Stimulated activated CD4-positive, alpha-beta T cell treated with anti-CD3 and anti-CD28 coated beads, TNF-alpha, amount 100 ng/mL, for 4 hours (primary cell): ENCODE measurements around the gene PXDN.

Source experiments
- DNase-seq, 3 experiments: peaks; one replicate each; pipeline ENCODE4 v3.0.0-alpha.2; 2020; ENCODE audit warnings: low read depth in 3 of 3

The PXDN gene

DNA sequence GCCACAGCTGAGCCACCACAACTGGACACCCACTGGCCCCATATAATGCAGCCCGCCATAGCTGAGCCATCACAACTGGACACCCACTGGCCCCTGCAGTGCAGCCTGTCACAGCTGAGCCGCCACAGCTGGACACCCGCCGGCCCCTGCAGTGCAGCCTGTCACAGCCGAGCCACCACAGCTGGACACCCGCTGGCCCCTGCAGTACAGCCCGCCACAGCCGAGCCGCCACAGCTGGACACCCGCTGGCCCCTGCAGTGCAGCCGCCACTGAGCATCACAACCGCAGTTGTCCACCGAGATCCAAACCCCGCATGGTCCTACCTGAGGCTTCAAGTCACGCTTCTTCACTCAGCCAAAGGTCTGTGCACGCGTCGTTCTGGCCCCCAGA, 134.2 kb downstream of the PXDN start:
- DNase-seq, result no peak

DNA sequence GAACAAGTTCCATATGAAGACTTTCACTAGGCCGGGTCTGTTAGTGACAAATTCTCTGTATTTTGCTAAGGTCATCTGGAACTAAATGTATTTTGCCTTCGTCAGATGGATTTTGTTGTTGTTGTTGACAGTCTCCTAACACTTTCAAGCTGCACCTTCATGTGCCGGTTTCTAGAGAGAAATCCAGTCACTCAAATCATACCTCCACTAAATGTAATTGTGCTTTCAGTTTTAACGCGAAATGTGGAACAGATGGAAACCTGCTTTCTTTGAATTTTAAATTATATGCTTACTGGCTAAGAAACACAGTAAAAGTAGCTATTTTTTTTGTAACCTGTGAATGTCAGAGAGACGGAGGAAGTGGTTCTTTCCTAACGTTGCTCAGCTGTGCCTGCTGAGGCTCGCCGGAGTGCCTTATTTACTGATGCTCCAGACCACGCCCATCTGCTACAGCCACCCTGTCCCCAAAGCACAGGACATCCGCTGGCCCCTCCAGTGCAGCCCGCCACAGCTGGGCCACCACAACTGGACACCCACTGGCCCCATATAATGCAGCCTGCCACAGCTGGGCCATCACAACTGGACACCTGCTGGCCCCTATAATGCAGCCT, 134.7 kb downstream of the PXDN start:
- no peak for DNase-seq

DNA sequence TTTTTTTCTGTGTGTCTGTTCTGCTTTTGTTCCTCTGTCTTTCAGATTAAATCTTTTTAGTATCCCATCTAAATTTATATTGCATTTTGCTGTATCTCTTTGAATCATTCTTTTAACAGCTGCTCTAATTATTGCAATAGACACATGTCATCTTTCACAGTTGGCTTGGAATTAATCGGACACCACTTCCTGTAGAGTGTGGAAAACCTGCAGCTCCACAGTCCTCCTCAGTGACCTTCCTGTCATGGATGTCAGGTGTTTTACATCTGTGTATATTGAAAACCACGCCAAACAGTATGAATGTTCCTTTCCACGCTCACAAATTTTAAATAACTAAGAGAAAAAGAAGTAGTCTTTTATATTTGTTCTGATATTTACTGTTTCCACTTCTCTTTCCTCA, 135.3 kb downstream of the PXDN start:
- no peak for DNase-seq

DNA sequence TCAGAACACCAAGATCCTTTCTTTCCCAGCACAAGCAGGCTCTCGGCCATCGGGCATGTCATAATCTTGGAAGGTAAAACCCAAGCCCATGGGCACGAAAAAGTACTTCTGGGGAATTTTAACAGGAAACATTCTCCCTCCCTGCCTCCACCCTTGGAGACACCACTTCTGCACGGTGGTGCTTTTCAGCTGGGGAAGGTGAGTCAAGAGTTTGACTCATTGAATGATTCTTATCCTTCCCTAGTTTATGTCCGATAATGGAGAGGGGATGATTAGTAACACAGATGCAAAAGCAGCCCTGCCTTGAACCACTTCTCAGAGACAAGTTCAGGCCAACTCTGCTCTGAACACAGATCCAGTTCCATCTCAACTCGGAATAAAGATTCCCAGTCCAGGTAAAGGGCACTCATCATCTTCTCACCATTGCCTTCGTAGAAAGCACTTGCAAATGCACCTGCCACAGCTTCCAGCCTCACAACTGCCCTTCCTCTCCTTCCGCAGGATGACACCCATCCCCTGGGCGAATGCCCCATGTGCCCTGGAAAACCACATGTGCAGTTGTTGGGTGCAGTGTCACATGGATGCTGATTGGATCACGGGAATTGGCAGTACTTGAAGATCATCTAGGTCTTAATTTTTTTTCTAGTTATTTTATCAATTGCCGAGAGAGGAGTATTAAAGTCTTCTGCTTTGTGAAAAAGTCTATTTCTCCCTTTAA, 136.2 kb downstream of the PXDN start:
- DNase-seq, result no peak

DNA sequence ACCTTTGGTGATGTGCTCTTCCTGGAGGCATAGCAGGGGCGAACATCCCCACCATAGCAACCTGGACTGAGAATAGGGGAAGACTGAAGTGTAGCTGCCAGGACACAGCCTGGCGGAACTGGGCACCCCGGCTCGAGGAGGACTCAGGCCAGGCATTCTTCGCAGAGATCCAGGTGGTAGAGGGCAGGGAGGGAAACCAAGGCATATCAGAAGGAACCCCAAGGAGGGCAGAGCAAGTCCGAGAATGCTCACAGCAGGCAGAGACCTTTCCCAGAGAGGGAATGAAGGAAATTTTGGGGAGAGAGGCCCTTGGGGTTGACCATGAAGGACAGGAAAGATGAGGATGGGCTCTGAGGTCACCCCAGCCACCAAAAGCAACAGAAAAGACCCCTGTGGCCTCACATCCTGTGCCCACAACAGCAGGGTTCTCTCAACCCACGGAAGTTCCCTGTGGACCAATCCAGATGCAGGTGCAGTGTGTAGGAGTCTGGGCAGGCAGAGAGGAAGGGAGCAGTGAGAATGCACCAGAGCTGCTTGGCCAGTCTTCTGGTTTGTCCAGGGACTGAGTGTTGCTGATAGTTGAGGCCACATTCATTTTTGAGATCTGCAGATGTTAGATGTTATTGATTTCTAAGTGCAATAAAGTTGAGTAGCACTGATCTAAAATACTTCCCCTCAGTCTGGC, 136.9 kb downstream of the PXDN start:
- DNase-seq, result no peak

DNA sequence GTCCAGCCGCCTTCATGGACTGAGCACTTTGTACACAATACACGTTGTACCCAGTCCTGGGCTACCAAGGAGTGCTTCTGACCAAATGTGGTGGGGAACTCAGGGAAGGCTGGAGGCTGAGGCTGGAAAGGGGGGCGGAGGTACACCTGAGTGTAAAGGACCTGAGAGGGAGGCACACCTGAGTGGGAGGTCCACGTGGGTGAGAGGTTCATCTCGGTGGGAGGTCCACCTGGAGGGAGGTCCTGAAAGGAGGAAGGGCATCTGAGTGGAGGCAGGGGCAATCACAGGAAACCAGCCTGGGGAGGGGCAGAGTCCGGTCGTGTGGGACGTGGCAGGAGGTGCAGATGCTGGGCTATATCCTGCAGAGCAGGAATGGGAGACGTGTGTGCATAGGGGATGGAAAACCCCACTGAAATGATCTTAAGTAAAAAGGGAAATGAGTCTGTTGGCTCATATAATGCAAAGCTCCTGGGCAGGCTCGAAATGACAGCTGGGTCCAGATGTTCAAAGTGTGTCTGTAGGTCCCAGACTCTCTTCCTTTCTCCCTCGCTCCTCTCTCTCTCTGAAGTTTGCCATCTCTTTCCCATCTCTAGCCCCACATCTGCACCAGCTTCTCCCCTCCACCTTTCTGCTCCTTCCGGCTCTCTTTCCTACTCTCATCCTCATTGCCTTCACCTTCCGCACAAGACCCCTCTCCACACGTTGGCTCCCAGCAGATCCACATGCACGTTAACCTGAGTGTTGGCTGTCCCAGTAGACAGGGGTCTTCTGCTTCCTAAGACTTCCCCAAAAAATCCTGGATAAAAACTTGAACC, 137.7 kb downstream of the PXDN start:
- no peak for DNase-seq

DNA sequence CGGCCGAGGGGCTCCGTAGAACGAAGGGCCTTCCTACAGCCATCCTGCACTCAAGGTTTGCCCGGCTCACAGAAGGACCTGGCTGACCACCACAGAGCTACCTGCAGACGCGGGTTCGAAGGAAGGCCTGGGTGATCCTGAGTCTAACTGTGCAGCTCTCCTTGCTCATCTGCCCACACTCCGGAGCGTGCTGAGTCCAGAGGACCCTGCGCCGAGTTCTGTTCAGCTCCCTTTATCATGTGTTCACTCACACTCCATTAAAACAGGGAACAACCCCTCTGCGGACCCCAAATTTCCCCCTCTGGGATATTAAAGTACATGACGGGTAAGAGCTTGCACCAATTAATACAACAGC, 138.3 kb downstream of the PXDN start:
- DNase-seq, result no peak

DNA sequence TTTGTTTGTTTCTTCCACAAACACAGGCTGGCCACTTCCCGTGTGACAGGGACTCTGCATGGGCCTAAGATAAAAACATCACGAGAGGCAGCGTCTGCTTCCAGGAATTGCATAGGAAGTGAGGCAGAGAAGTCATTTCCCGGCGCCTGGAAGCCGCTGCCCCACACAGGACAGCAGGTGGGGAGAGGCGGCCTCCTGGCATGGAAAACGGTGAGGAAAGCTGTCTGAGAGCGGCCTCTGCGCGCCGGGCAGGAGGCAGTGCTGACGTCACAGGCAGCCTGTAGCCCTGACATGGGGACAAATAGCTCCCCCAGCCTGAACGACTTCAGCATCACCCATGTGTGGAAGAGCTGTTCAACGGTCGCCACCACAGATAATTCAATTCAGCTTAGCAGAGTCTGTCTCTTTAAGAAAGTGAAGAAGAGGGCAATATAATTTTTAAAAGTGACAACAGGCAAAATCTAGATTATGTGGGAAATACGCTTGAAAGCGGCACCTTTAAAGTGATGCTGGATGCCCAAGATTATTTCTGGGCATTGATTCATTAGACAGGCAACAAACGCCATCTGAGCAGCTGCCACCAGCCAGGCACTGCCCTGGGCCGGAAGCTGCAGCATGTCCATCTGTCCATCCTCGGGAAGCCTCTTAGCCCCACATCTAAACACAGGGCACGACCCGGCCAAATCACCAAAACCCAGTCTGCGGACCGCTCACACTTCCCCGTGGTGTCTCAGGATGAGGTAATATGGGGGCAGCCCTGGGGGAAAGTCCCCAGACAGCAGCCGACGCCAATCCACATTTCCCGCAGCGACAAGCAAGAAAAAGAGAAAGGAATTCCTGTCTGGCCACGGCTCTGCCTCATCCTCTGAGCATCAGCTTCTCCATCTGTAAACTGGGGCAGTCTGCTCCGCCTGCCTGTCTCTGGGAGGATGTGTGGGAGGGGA, 138.9 kb downstream of the PXDN start:
- no peak for DNase-seq

DNA sequence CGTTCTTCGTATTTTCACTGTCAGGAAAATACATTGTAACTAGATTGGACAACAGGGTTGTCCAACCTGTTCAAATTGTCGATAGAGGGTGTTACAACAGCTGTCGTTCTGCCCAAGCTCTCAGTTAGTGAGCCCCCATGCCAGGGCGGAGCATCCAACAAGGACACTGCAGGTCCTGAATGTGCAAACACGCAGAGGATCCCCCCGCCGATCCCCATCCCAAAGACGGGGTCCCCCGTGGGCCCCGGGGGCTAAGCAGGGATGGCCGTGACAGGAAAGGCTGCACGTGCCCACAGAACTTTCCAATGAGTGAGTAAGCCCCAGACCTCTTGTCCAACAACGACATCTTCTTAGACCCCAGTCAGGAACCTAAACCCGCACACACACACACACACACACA, 140.8 kb downstream of the PXDN start:
- no peak for DNase-seq

DNA sequence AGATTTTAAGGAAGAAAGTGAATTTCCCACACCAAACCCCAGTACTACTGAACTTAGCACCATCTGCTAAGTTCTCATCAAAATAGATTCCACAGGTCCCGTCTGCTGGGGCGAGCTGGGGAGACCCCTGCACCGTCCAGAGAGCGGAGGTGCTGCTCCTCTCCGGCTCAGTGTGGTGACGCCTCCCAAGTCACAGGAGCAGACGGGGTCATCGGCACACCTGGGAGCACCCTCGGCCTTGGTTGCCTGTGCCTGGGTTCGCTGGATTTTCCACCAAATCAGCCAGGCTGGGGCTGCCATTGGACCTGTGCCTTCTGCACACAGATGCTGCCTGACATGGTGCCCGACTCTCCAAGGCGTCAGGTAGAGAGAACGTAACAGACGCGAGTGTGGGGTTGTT, 141.3 kb downstream of the PXDN start:
- DNase-seq, result no peak

DNA sequence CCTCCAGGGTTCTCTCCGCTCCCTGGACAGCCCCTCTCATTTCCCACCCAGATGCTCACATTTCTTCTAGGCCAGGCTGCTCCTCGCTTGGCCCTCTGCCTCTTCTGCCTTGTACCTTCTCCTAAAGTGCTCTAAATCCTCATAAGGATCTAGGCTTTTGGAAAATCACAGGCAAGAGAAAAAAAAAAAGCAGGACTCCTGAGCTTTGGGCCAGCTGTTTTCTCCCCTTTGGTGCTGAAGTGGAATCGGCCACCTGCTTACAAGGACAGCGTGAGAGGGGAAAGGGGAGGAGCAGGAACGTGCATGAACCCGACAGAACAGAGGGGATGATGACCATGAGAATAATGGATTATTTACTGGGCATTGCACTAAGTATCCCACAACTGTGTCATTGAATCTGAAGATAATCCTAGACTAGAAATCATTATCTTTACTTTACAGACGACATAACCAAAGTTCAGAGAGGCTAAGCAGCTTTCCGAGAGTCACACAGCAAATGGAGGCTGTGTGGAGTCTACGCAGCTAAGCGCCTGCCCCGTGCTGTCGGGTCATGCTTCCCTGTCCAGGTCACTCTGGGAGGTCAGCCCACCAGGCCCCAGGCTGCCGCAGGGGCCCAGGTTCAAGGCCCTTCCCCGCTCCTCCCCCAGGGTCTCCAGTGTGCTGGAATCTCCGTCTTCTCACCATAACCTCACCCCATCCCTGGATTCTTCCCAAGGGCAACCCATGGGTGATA, 141.9 kb downstream of the PXDN start:
- DNase-seq, result no peak

DNA sequence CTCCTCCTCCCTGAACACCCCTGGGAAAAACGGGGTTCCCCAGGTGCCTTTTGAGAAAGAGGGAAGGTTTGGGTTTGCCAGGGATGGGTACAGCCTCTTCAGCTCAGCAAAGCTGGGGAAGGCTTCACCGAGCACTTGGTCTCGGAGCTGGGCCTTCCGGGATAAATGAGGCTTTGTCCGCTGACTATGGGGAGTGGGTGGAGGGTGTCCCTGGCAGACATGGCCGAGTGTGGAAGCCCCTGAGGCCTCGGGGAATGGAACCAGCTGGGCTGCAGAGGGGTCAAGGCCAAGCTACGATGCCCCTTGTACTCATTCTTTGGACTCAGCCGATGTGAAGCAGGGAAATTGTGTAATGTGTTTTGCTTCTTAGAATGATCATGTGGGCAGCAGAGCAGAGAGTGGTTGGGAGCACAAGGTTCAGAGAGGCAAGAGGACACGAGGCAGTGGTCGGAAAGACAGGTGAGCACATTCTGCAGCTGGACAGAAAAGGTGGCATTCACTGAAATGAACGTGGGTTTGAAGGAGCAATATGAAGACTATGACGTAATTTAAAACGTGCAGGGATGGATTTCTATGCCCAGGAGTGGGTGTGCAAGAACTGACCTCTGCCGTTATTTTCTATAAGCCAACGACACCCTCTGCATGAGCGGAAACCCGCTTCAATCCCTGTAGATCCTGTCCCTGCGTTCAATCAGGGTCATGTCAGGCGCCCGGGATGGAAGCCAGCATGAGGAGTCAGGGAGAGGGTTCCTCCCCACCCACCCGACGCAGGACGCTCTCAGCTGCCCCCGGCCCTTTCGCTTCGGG, 142.6 kb downstream of the PXDN start:
- no peak for DNase-seq

DNA sequence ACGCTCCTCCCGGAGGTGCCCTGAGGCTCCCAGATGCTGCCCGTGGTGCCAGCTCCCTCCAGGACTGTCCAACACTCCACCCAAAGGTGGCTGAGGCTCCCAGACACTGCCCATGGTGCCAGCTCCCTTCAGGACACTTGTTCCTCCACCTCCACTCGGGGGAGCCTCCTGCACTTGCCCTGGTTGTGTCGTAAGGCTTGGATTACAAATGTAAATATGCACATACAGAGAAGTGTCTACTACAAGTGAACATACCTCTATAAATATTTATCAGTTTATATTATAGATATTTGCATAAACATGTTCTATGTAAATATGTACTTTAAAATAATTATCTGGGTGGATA, 143.3 kb downstream of the PXDN start:
- no peak for DNase-seq

DNA sequence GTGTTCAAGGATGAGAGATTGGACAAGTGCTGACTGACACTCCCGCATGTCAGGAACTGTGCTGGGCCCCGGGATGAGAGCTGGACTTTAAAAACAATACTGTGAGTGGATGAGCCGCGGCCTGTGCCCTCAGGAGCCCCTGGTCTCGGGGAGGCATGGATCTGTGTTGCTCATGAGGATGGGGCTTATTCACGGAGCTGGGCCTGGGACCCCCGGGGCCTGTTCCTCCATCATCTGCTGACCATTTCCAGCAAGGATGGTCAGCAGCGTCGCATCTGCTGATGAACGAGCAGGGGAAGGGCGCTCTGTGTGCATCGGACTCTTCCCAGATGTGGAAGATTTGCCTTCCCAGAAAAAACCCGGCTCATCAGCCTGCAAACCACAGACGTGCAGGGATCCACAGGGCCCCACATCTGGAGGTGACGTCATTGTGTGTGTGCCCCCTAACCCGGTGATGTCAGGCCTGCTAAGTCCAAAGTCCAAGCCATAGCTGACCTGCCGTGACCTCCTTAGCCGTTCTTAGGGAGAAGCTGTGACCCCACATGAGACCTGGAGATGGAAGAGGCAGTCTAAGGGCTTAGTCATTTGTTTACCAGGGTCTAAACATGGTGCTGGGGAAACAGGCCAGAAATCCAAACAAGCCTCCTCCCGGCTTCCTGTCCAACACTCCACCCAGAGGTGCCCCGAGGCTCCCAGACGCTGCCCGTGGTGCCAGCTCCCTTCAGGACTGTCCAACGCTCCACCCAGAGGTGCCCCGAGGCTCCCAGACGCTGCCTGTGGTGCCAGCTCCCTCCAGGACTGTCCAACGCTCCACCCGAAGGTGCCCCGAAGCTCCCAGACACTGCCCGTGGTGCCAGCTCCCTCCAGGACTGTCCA, 143.9 kb downstream of the PXDN start:
- DNase-seq, result no peak

DNA sequence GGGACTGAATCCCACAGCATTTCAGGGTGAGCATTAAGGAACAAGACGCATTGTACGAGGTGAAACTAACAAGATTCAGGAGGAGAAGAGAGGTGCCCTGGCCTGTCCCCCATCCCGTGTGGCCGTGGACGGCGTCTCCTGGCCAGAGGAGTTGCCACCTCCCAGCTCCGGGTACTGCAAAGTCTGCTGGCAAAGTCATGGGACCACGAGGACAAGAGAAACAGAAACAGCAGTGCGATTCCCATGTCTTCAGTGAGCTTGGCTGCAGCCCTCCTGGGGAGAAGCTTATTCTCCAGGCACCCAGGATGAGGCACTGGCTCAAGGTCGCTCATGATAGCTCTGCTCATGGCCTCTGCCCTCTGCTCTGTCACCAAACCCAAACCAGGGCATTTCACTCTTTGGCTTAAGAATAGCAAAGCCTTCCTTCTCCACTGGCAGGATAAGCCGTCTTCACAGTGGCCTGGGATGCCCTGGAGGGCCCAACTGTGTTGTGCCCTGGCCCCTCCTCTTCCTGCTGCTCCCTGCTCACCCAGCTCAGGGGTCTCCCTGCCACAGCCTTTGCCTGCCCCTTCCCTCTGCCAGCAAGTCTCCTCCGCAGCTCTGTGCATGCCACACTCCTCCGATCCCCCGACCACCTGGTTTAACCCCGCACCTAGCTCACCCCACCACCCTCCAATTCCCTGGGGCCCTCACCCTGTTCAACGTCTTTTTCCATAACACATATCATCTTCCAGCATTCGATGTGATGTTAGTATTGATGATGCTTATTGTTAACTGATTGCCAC, 144.8 kb downstream of the PXDN start:
- no peak for DNase-seq

DNA sequence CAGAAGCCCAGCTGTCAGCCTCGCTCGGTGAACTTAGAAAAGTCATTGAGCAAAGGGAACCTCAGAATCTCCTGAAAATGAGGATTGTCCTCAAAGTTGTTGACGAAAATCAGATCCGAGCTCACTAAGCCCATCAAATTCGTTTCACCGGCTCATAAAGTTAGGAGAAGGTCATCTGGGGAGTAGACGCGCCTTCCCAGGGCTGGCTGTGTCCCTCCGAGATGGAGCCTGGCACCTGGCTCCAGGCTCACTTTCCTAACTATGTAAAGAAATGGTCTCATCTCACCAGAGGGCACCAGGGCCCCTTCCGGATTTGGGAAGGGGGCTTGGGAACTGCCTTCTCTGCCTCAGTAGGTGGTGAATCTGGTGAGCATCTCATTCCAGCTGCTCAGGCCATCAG, 145.5 kb downstream of the PXDN start:
- DNase-seq, result no peak

DNA sequence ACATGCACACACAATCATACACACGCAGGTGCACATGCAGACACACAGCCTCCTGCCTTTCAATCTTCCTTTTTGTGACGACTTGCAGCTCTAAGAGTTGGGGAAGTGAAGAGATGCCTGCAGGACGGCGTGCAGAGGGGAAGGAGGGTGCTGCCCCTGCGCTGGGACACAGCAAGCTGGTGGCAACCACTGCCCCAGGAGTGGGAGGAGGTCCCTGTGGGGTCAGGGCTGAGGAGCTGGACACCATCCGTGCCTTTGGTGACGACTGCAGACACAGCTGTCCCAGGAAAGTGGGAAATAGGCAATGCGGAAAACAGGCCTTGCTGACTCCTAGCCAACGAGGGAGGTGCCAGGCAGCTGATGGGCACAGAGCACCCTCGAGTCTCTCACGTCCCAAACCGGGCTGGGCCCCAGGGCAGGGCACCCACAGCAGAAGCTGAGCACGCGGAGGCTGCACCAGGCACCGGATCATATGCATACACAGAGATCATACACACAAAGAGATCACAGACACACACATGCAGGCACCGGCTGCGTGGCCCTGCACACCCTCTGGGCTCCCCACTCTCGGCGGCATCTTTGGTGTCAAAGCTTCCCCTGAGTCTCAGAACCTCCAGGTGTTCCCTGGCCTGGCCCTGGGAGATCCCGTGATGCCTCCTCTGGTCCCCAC, 146.1 kb downstream of the PXDN start:
- no peak for DNase-seq

DNA sequence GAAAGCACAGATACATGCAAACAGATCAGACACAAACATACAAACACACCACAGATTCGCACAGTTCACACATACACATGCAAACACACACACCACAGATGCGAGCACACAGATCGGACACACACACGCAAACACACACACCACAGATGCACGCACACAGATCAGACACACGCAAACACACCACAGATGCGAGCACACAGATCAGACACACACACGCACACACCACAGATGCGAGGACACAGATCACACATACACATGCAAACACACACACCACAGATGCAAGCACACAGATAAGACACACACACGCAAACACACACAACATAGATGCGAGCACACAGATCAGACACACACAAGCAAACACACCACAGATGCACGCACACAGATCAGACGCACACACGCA, 149.0 kb downstream of the PXDN start:
- DNase-seq, result no peak
